ENCODE results near the gene ZFP36L1. TPM values are rescaled to one million over a fixed set of nuclear protein-coding genes. Genes with fewer than 3 reads are reported as not detected.

The ZFP36L1 gene
- total RNA-seq, 1 donor from 2014 or later, result 42.9 TPM

DNA sequence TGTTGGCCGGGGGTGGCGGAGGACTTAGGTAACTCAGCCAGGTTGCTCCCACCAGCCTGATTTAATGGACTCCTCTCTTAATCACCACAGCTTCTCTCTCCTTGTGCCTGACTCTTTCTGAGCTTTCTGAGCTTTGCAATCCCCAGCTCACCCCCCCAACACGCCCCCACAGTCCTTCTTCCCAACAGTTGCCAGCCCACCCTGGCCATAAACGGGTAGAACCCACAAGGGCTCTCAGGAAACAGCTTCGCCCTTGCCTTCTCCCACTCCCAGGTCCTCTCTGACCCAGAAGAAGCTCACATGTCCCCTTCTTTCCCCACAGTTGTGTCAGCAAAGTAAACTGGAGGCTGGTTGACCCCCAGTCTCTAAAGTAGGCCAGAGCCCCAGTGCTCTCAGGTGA, 32.9 kb downstream of the ZFP36L1 start:
- Histone ChIP-seq H3K27ac (no peak overlapping the region), H3F3A (ENCODE audit: low read depth) (no peaks in the 10 kb centered on the region), H3K4me3 (no peak overlapping the region), H4K20me1 (ENCODE audit: low read depth) (no peaks in the 10 kb centered on the region), H3K9me3 (ENCODE audit: low read depth) (no peaks in the 10 kb centered on the region), H3K9ac (no peak overlapping the region), H3K4me2 (no peak overlapping the region), H3K79me2 (ENCODE audit: low read depth) (no peaks in the 10 kb centered on the region), H3K27me3 (no peaks in the 10 kb centered on the region), H3K36me3 (no peaks in the 10 kb centered on the region), H2AFZ (replicated peaks) (no peak overlapping the region), H3K4me1 (peaks cover 9% of the 10 kb centered on the region)
- Mint-ChIP-seq H3K36me3 (peaks cover 3% of the 10 kb centered on the region), H3K27me3 (ENCODE audit: insufficient read depth, low read depth) (peaks cover 10% of the 10 kb centered on the region), H3K27ac (no peak overlapping the region), H3K4me1 (peaks cover 56% of the 10 kb centered on the region), H3K9me3 (peaks cover 3% of the 10 kb centered on the region), H3K4me3 (no peak overlapping the region)
- no peak for DNase-seq (ENCODE audit: low spot score)
- TF ChIP-seq EZH2phosphoT487 (IDR thresholded peaks at IDR 0.05) (no peak), EZH2 (IDR thresholded peaks at IDR 0.05) (no peak)
- TF ChIP-seq, protein P1, sequence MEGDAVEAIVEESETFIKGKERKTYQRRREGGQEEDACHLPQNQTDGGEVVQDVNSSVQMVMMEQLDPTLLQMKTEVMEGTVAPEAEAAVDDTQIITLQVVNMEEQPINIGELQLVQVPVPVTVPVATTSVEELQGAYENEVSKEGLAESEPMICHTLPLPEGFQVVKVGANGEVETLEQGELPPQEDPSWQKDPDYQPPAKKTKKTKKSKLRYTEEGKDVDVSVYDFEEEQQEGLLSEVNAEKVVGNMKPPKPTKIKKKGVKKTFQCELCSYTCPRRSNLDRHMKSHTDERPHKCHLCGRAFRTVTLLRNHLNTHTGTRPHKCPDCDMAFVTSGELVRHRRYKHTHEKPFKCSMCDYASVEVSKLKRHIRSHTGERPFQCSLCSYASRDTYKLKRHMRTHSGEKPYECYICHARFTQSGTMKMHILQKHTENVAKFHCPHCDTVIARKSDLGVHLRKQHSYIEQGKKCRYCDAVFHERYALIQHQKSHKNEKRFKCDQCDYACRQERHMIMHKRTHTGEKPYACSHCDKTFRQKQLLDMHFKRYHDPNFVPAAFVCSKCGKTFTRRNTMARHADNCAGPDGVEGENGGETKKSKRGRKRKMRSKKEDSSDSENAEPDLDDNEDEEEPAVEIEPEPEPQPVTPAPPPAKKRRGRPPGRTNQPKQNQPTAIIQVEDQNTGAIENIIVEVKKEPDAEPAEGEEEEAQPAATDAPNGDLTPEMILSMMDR (IDR thresholded peaks at IDR 0.05), result no peak

DNA sequence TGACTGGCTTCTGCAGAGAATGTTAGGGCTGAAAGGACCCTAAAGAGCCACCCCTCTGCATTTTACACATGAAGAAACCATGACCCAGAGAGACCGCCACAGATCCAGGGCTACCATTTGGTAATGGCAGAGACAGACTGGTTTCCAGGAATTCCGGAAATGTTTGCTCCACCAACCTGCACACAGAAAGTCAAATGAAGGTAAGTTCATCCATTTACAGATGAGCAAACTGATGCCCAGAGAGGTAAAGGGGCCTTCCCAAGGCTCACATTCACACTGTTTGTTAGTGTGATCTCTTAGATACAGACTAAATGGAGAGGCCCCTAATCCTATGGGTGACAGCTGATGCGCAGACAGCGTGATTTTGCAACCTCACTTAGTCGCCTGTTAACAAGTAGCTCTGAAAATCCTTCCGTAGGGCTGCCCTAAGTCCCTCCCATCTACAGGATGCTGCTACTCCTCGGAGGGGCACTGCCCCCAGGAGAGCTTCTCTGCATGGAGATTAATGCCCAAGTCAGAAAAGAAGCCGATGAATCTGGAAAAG, 33.8 kb downstream of the ZFP36L1 start:
- DNase-seq (ENCODE audit: low spot score), result no peak
- H3K27me3 Mint-ChIP-seq (ENCODE audit: insufficient read depth, low read depth), result peaks cover 6% of the 10 kb centered on the region
- Histone ChIP-seq H4K20me1 (ENCODE audit: low read depth) (no peaks in the 10 kb centered on the region), H3K27me3 (no peaks in the 10 kb centered on the region), H3K4me3 (no peak overlapping the region), H3K27ac (no peak overlapping the region), H3K9me3 (ENCODE audit: low read depth) (no peaks in the 10 kb centered on the region), H3F3A (ENCODE audit: low read depth) (no peaks in the 10 kb centered on the region), H3K9ac (no peak overlapping the region), H3K36me3 (no peaks in the 10 kb centered on the region), H3K4me1 (peaks cover 9% of the 10 kb centered on the region), H2AFZ (replicated peaks) (no peak overlapping the region), H3K4me2 (no peak overlapping the region), H3K79me2 (ENCODE audit: low read depth) (no peaks in the 10 kb centered on the region)
- H3K36me3 Mint-ChIP-seq, result no peaks in the 10 kb centered on the region
- TF ChIP-seq EZH2 (IDR thresholded peaks at IDR 0.05), result no peak
- TF ChIP-seq EZH2phosphoT487 (IDR thresholded peaks at IDR 0.05), result no peak
- TF ChIP-seq, protein P1 (IDR thresholded peaks at IDR 0.05), result no peak
- peaks cover 51% of the 10 kb centered on the region for H3K4me1 Mint-ChIP-seq
- peak overlapping the region; percentile 53 for H3K27ac Mint-ChIP-seq
- H3K9me3 Mint-ChIP-seq, result no peaks in the 10 kb centered on the region
- H3K4me3 Mint-ChIP-seq, result no peak overlapping the region

DNA sequence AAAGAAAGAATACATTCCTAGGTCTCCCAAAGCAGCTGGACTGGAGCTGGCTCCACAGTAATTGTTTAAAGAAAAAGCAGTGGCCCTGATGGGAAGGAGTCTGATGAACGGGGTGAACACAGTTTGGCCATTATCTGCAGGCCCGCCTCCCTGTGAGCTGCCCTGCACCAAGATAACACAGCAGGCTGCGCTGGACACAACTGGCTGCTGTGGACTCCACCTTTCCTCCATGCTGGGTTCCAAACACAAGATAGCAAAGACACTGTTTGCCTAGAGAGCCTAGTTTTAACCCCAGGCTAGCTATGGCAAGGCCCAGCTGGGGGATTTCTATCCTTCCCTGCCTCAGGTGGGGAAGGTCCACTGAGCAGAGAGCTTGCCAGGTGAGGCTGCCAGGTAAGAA, 34.6 kb downstream of the ZFP36L1 start:
- Histone ChIP-seq H3K79me2 (ENCODE audit: low read depth) (no peaks in the 10 kb centered on the region), H3K4me2 (no peak overlapping the region), H3F3A (ENCODE audit: low read depth) (no peaks in the 10 kb centered on the region), H3K4me1 (peaks cover 8% of the 10 kb centered on the region), H2AFZ (replicated peaks) (no peak overlapping the region), H3K9ac (no peak overlapping the region), H3K4me3 (no peak overlapping the region), H4K20me1 (ENCODE audit: low read depth) (no peaks in the 10 kb centered on the region), H3K27me3 (no peaks in the 10 kb centered on the region), H3K9me3 (ENCODE audit: low read depth) (no peaks in the 10 kb centered on the region), H3K27ac (no peak overlapping the region), H3K36me3 (no peaks in the 10 kb centered on the region)
- DNase-seq (ENCODE audit: low spot score), result no peak
- peaks cover 6% of the 10 kb centered on the region for H3K27me3 Mint-ChIP-seq (ENCODE audit: insufficient read depth, low read depth)
- peaks cover 46% of the 10 kb centered on the region for H3K4me1 Mint-ChIP-seq
- H3K4me3 Mint-ChIP-seq, result no peak overlapping the region
- no peak for TF ChIP-seq EZH2 (IDR thresholded peaks at IDR 0.05)
- TF ChIP-seq EZH2phosphoT487 (IDR thresholded peaks at IDR 0.05), result no peak
- TF ChIP-seq, protein P1 (IDR thresholded peaks at IDR 0.05), result no peak
- H3K27ac Mint-ChIP-seq, result no peak overlapping the region
- H3K9me3 Mint-ChIP-seq, result no peaks in the 10 kb centered on the region
- H3K36me3 Mint-ChIP-seq, result no peaks in the 10 kb centered on the region
